HS-5 (cell line): ENCODE measurements around the gene ZNF587B.
"Not testable (repeated sequence)": the region's sequence is repeated elsewhere in the genome, so short reads cannot be mapped to it uniquely, and the experiment has no call there.

Experiments used
- DNase-seq: peaks from one replicate; pipeline ENCODE4 v3.0.0-alpha.2; 2012; ENCODE audit warnings: low read depth

Gene ZNF587B

GRCh38 chr19:57830071-57830602 is at the start of gene ZNF587B:
Gene ZNF587B (plus strand): TSS chr19:57830299. CDS start chr19:57830529, 230 bp downstream.
- DNase-seq: no peak

GRCh38 chr19:57786286-57786685 is 43.8 kb upstream of the ZNF587B start:
- no peak for DNase-seq

DNA sequence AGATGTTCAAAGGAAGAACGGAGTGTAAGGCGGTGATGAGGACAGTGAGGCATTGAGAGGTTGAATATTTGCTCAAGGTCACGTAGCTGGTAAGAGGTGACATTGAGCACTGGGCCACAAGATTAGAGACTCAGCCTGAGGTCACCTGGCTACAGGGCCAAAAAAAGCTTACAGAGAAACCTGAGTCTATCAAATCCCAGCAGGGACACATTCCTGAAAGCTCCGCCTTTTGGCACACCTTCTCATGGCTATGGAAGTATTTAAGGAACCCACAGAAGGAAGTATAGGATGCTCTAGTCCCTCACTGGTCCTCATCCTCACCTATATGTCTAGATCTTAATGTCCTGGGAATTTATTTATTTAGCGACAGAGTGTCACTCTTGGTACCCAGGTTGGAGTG is 43.2 kb upstream of the ZNF587B start:
- DNase-seq: no peak

- DNase-seq: no peak
These were observed 41.9 kb upstream of the ZNF587B start for GRCh38 chr19:57788114-57788692.

GRCh38 chr19:57789288-57789687 is 40.8 kb upstream of the ZNF587B start:
- DNase-seq: no peak

- DNase-seq: not testable (repeated sequence)
These were observed 33.5 kb upstream of the ZNF587B start for GRCh38 chr19:57796580-57796979.

DNA sequence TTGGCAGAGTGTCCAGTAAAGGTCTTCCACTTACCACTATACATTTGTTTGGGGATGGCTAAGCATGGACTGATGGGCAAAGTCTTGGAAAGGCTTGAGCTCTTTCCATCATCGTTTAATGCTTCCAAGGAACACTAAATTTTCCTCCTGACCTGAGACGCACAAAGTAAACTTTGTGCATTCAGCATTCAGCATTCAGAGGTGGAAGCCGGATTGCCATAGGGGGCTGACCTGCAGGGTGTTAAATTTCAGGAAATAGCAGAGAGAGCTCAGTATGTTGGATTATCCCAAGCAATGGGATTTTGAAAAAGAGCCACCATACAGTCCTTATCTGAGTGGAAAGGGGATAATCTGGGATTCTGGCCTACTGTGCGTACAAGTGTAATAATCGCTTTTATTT is 29.4 kb upstream of the ZNF587B start:
- DNase-seq: no peak

DNA sequence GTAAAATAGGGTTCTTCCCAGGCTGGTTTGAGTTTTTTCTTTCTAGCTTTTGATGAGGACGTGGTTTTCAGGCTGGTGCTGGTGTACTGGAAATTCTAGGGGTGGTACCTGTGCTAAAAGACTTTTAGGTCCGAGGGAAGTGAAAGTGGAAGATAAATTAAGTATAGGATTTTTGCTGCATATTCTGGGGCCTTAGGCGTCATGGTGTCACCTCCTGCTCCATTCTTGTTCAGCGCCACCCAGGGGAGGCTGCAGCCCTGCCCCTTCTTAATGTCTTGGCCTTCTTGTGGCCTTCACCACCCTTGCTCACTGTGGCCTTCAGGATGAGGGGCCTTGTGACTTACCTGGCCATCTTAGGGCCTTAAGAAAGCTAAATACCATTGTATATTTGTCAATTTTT is 27.8 kb upstream of the ZNF587B start:
- no peak for DNase-seq

GRCh38 chr19:57803265-57803593 is 26.9 kb upstream of the ZNF587B start:
- DNase-seq: no peak

DNA sequence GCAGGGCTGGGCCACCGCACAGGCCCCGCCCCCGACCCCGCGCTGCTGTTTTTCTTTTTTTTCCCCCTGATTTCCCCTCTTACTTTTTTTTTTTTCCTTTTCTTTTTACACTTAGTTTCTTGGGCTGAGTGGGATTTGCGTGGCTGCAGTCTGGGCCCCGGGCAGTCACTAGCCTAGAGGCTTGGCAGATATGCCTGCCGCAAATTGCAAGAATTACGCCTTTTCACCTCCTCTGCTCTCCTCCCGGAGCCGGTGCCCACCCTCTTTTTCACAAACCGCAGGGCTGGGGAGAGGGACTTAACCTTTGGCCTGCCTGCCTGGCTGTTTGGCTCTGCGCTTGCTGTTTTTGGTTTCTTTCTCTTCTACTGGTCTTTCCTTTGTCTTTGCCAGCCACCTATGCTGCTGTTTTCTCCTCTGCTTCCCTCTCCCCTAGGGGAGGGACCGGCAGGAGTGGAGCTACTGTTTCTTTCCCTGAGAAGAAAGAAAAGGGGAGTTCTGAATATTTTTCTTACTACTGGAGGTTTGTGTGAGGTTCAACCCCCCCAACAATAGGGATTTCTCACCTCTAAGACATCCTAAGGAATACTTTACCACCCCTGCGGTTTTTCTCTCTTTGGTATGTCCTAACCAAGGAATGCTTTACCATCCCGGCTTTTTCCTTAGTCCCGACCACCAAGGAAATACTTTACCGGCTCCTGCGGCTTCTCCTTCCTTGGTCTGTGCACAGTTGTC is 26.3 kb upstream of the ZNF587B start:
- DNase-seq: peak; percentile 58

- DNase-seq: no peak
These were observed 22.6 kb upstream of the ZNF587B start for GRCh38 chr19:57807541-57807940.

GRCh38 chr19:57810410-57811295 is 19.4 kb upstream of the ZNF587B start:
- DNase-seq: not testable (repeated sequence)

GRCh38 chr19:57812226-57812625 is 17.9 kb upstream of the ZNF587B start:
- DNase-seq: no peak

DNA sequence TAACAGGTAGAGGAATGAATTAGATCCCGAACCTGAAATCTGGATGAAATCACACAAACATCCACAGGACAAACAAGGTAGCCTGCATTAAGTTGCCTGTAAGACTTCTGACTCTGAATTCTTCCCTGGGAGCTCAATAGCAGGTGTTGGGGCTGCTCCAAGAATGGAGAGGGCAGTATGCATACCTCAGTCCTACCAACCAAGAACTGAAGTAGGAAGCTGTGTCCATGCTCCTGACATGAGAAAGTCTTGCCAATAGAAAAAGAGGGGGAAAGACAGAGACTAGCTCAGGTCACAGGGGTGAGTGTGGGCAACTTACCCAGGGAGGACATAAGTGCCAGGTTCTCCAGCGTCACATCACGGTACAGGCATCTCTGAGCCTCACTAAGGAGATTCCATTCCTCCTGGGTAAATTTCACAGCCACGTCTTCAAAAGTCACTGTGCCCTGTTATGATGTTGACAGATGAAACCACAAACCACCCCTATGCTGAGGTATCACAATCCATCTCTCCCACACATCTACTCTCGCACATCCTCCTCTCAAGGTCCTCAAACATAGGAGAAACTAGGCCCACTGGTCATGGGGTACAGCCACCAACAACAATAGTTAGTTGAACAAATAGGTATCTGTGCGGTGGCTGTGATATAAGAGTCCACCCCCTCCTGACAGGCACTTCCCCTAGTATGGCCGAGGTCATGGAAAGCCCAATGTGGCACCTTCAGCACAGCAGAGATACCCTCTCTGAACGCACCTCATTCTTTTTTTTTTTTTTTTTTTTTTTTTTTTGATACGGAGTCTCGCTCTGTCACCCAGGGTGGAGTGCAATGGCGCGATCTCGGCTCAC is 16.9 kb upstream of the ZNF587B start:
- DNase-seq: not testable (repeated sequence)

GRCh38 chr19:57813919-57814504 is 16.1 kb upstream of the ZNF587B start:
- DNase-seq: no peak

GRCh38 chr19:57814505-57815246 is 15.4 kb upstream of the ZNF587B start, which contains the start of gene ZNF552:
Gene ZNF552 (minus strand): TSS chr19:57814913. CDS start chr19:57814743, 170 bp downstream.
- peak; percentile 57 for DNase-seq

DNA sequence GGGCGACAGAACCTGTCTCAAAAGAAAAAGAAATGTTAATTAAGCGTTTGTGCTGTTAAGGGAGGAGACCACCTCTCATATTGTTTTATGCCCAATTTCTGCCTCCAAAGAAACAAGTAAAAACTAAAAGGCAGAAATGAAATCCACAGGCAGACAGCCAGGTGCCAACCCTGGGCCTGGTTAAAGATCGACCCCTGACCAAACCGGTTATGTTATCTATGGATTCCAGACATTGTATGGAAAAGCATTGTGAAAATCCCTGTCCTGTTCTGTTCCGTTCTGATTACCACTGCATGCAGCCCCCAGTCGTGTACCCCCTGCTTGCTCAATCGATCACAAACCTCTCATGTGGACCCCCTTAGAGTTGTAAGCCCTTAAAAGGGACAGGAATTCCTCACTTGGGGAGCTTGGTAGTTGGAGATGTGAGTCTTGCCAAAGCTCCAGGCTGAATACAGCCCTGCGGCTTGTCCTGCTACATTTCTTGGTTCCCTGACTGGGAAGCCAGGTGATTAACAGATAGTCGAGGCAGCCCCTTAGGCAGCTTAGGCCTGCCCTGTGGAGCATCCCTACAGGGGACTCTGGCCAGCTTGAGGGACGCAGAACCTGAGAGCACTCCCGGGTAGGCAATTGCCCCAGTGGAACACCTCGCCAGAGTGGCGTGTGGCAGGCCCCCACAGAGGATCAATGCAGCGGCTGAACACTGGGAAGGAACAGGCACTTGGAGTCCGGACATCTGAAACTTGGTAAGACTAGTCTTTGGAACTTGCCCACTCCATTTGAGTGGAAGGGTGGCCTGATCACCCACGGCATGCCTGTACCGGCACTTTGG is 14.6 kb upstream of the ZNF587B start:
- DNase-seq: no peak

GRCh38 chr19:57816652-57817051 is 13.4 kb upstream of the ZNF587B start:
- no peak for DNase-seq

- no peak for DNase-seq
These were observed 12.1 kb upstream of the ZNF587B start for GRCh38 chr19:57817976-57818375.

- DNase-seq: no peak
These were observed 11.7 kb upstream of the ZNF587B start for GRCh38 chr19:57818378-57818777.
